HepG2 (cell line): ENCODE results near the gene C20orf202. TPM values are rescaled to one million over a fixed set of nuclear protein-coding genes. Genes with fewer than 3 reads are reported as not detected.
A peak's percentile ranks its signal among the peaks of the same experiment; 100 is the strongest.

ENCODE experiments used
- ATAC-seq: fragments of 200-7000 bp; cut with Tn5 transposase; 3 replicates; pipeline ENCODE4 v1.9.1; 2020; ENCODE audit warnings: mild to moderate bottlenecking, moderate library complexity
- BruUV-seq: library from RNA; stranded (reverse); fragments of 400-500 nt; replicated peaks from 2 replicates; lab custom pipeline; 2021; lab: Mats Ljungman, UMichigan
- CTCF ChIA-PET: fragments of 300-600 bp; formaldehyde crosslinking; extraction: SDS; loops from one replicate; lab custom pipeline; 2021; ENCODE audit warnings: low total read pairs, inconsistent platforms, low intra/inter-chr PET ratio; lab: Yijun Ruan, JAX
- POLR2A ChIA-PET: fragments of 350-600 bp; sonication (Branson Sonifier 250); formaldehyde crosslinking; loops from one replicate; lab custom pipeline; 2020; ENCODE audit warnings: antibody characterized with exemption, inconsistent platforms; lab: Yijun Ruan, JAX
- DNase-seq: peaks from one replicate; pipeline ENCODE4 v3.0.0-alpha.2; 2015; ENCODE audit warnings: low spot score
- FAIRE-seq: peaks from 3 replicates; lab custom pipeline; 2011; peaks lifted over from hg19 to GRCh38; lab: Jason Lieb, UNC
- H2AFZ ChIP-seq: one replicate; pipeline ENCODE4 v1.6.1; 2011; ENCODE audit warnings: low read length, inconsistent platforms
- H3K27ac ChIP-seq: fragments of 300-600 bp; 3 replicates; pipeline ENCODE4 v1.8.0; 2011; ENCODE audit warnings: mixed run types, mild to moderate bottlenecking, mixed read lengths, low read length, inconsistent platforms; ENCODE audit not compliant: insufficient read depth; ENCODE audit errors: extremely low read length
- H3K27me3 ChIP-seq, 2 experiments: fragments of 200-600 bp in 1 of 2; 2 replicates in 1 of 2; 3 replicates in 1 of 2; pipeline versions ENCODE4 v1.6.0 to v1.8.0; 2011; ENCODE audit warnings: low read length in 2 of 2, mild to moderate bottlenecking in 2 of 2, moderate library complexity in 2 of 2, inconsistent platforms in 1 of 2; ENCODE audit not compliant: insufficient read depth in 2 of 2, control insufficient read depth in 1 of 2
- H3K36me3 ChIP-seq, 2 experiments: fragments of 200-600 bp in 1 of 2; replicated peaks in 1 of 2; 2 replicates in 1 of 2; 3 replicates in 1 of 2; pipeline versions ENCODE4 v1.5.1 to v1.8.0; 2011; ENCODE audit warnings: low read length in 2 of 2, inconsistent platforms in 1 of 2; ENCODE audit not compliant: insufficient read depth in 2 of 2, control insufficient read depth in 1 of 2
- H3K4me1 ChIP-seq: 2 replicates; pipeline ENCODE4 v1.5.1; 2012; ENCODE audit warnings: low read length, inconsistent platforms; ENCODE audit not compliant: insufficient read depth
- H3K4me2 ChIP-seq: 2 replicates; pipeline ENCODE4 v1.6.0; 2011; ENCODE audit warnings: low read depth, low read length, inconsistent platforms
- H3K4me3 ChIP-seq, 3 experiments: fragments of 200-600 bp in 1 of 3; sonication (generic), shearing (Covaris generic) in 1 of 3; replicated peaks in 1 of 3; 2 replicates each; pipeline ENCODE4 v1.5.1; 2011 to 2016; ENCODE audit warnings: low read length in 3 of 3, inconsistent platforms in 2 of 3, low read depth in 2 of 3, mild to moderate bottlenecking in 2 of 3, control low read depth in 1 of 3, mixed read lengths in 1 of 3; ENCODE audit not compliant: insufficient read depth in 1 of 3
- H3K79me2 ChIP-seq: one replicate; pipeline ENCODE4 v1.6.1; 2011; ENCODE audit warnings: low read length, inconsistent platforms; ENCODE audit not compliant: insufficient read depth
- H3K9ac ChIP-seq: 2 replicates; pipeline ENCODE4 v1.6.0; 2011; ENCODE audit warnings: mild to moderate bottlenecking, low read depth, low read length, inconsistent platforms; ENCODE audit not compliant: insufficient read depth
- H3K9me3 ChIP-seq: 2 replicates; pipeline ENCODE4 v1.5.1; 2012; ENCODE audit warnings: mild to moderate bottlenecking, low read length
- H4K20me1 ChIP-seq: 2 replicates; pipeline ENCODE4 v1.6.0; 2011; ENCODE audit warnings: inconsistent platforms, mild to moderate bottlenecking, low read length, moderate library complexity; ENCODE audit not compliant: insufficient read depth
- EEA1 ChIP-seq: sonication (generic); formaldehyde crosslinking; IDR thresholded peaks from 2 replicates; pipeline ENCODE4 v1.5.1; 2020; ENCODE audit warnings: mild to moderate bottlenecking, missing genetic modification reagents, borderline replicate concordance
- EZH2 ChIP-seq: conservative IDR thresholded peaks from 2 replicates; pipeline ENCODE4 v1.6.1; 2012; ENCODE audit warnings: mild to moderate bottlenecking, low read depth, low read length, moderate library complexity
- GFI1 ChIP-seq: sonication (generic); formaldehyde crosslinking; IDR thresholded peaks from 2 replicates; pipeline ENCODE4 v1.5.0; 2020; ENCODE audit warnings: missing genetic modification reagents, mild to moderate bottlenecking, borderline replicate concordance
- HNF4G ChIP-seq, 2 experiments: sonication (generic) in 1 of 2; formaldehyde crosslinking in 1 of 2; IDR thresholded peaks; 2 replicates each; pipeline versions ENCODE4 v1.4.0 to v1.6.1; 2011 to 2020; ENCODE audit warnings: borderline replicate concordance in 2 of 2, low read depth in 2 of 2, mild to moderate bottlenecking in 2 of 2, low read length in 1 of 2, missing genetic modification reagents in 1 of 2, moderate library complexity in 1 of 2
- SKI ChIP-seq: fragments of 450-650 bp; IDR thresholded peaks from one replicate; pipeline ENCODE4 v1.6.1; 2018; ENCODE audit warnings: mild to moderate bottlenecking; ENCODE audit not compliant: partially characterized antibody
- TRIM24 ChIP-seq: sonication (generic); formaldehyde crosslinking; IDR thresholded peaks from 2 replicates; pipeline ENCODE4 v1.8.0; 2022; ENCODE audit warnings: mild to moderate bottlenecking, missing genetic modification reagents
- ZFP41 ChIP-seq: sonication (generic); formaldehyde crosslinking; IDR thresholded peaks from 2 replicates; pipeline ENCODE4 v1.4.0; 2020; ENCODE audit warnings: mild to moderate bottlenecking, missing genetic modification reagents, borderline replicate concordance
- ZNF350 ChIP-seq: sonication (generic); formaldehyde crosslinking; IDR thresholded peaks from 2 replicates; pipeline ENCODE4 v1.4.0; 2020; ENCODE audit warnings: mild to moderate bottlenecking, low read depth, missing genetic modification reagents, borderline replicate concordance
- ZNF446 ChIP-seq: sonication (generic); formaldehyde crosslinking; IDR thresholded peaks from 2 replicates; pipeline ENCODE4 v1.5.0; 2020; ENCODE audit warnings: mild to moderate bottlenecking, missing genetic modification reagents
- ZSCAN21 ChIP-seq: sonication (generic); formaldehyde crosslinking; IDR thresholded peaks from 2 replicates; pipeline ENCODE4 v1.8.0; 2022; ENCODE audit warnings: mild to moderate bottlenecking, missing genetic modification reagents, moderate library complexity, borderline replicate concordance
- ZSCAN29 ChIP-seq: sonication (generic); formaldehyde crosslinking; conservative IDR thresholded peaks from 2 replicates; pipeline ENCODE4 v1.4.0; 2020; ENCODE audit warnings: mild to moderate bottlenecking, missing genetic modification reagents
- WGBS: methylation state at CpG from one replicate; pipeline ENCODE4 v1.1.6; 2017; ENCODE audit warnings: low lambda C conversion rate; 5-methylcytosine and 5-hydroxymethylcytosine counted together
- in situ Hi-C: cut with HindIII; loops from 2 replicates; pipeline ENCODE4 v1.10.0; 2017; ENCODE audit warnings: low pct_unique_long_range_greater_than_20kb; ENCODE audit not compliant: extremely low pct_ligation_motif_present
- intact Hi-C: fragments of 100-400 bp; cut with micrococcal nuclease; formaldehyde crosslinking; loops from one replicate; pipeline ENCODE4 v1.10.0; 2022; ENCODE audit not compliant: unreplicated experiment
- polyA plus RNA-seq, 8 experiments: library from polyadenylated mRNA; depleted of rRNA in 3 of 8; stranded (reverse) in 7 of 8; unstranded in 1 of 8; fragments of >200 nt; fragmentation: Illumina TruSeq in 4 of 8; extraction: Trizol in 4 of 8; gene quantifications; 2 replicates each; pipeline versions ENCODE4 v1.2.1 to v1.2.3, GENCODE V29; 2011 to 2016; ENCODE audit warnings: low read depth in 4 of 8, missing spikeins in 1 of 8, mixed read lengths in 1 of 8; ENCODE audit not compliant: insufficient read depth in 1 of 8
- total RNA-seq, 5 experiments: library from RNA; depleted of rRNA; stranded (reverse); fragments of >200 nt; fragmentation: Illumina TruSeq; extraction: Trizol; gene quantifications; 2 replicates each; pipeline ENCODE4 v1.2.3, GENCODE V29; 2016; ENCODE audit warnings: low read depth in 1 of 5
- TF ChIP-seq, protein P1 (sequence below): sonication (generic); formaldehyde crosslinking; IDR thresholded peaks from 2 replicates; pipeline ENCODE4 v1.5.1; 2020; ENCODE audit warnings: missing genetic modification reagents, mild to moderate bottlenecking, borderline replicate concordance

Gene C20orf202
- total and polyA plus RNA-seq, 2 of the 13 experiments (the other 11 are each of a cell fraction or from before 2014, with no cell fraction given) = 0.20 to 1.2 TPM

DNA sequence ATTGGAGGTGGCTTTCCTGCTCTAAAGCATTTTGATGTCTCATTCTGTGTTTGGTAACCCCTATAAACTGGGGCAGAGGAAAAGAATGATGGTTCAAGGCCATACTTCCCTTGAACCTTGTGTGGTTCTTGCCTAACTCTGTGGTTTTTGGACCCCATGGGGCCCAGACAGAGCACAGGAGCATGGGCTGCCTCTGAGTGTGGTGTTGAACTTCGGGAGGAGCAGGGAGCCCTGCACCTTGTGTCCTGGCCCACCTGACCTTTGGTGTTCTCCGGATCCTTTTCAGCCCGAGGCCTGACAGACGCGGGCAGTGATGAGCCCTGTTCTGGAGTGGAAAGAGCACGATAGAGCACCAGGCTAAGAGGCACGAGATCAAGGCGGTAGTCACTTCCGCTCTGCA is 37.3 kb upstream of the C20orf202 start (continued):
- TF ChIP-seq SKI = peak; percentile 74
- no peak for TF ChIP-seq GFI1 (CRISPR knock-in tag)
- TF ChIP-seq TRIM24 (CRISPR knock-in tag) = peak; percentile 67; the same call in 1 of the 2 replicates
- TF ChIP-seq ZFP41 = peak; percentile 68; the same call in 1 of the 2 replicates
- no peak for TF ChIP-seq ZSCAN29 (CRISPR knock-in tag)
- TF ChIP-seq, protein P1, sequence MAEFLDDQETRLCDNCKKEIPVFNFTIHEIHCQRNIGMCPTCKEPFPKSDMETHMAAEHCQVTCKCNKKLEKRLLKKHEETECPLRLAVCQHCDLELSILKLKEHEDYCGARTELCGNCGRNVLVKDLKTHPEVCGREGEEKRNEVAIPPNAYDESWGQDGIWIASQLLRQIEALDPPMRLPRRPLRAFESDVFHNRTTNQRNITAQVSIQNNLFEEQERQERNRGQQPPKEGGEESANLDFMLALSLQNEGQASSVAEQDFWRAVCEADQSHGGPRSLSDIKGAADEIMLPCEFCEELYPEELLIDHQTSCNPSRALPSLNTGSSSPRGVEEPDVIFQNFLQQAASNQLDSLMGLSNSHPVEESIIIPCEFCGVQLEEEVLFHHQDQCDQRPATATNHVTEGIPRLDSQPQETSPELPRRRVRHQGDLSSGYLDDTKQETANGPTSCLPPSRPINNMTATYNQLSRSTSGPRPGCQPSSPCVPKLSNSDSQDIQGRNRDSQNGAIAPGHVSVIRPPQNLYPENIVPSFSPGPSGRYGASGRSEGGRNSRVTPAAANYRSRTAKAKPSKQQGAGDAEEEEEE (CRISPR knock-in tag) = 0 out of 2 replicates have a peak, but pooled peaks have one; percentile 69
- TF ChIP-seq HNF4G (IDR thresholded peaks at IDR 0.05; ENCODE audit: borderline replicate concordance, low read depth, low read length) = peak; percentile 49; the same call in 1 of the 2 replicates
- TF ChIP-seq HNF4G (CRISPR knock-in tag; IDR thresholded peaks at IDR 0.05; ENCODE audit: borderline replicate concordance, low read depth) = no peak
- peak; percentile 18; the same call in 1 of the 2 replicates for TF ChIP-seq ZNF350 (CRISPR knock-in tag)
- no peak for TF ChIP-seq ZNF446 (CRISPR knock-in tag)
- TF ChIP-seq, all 625 proteins: peak for 49

DNA sequence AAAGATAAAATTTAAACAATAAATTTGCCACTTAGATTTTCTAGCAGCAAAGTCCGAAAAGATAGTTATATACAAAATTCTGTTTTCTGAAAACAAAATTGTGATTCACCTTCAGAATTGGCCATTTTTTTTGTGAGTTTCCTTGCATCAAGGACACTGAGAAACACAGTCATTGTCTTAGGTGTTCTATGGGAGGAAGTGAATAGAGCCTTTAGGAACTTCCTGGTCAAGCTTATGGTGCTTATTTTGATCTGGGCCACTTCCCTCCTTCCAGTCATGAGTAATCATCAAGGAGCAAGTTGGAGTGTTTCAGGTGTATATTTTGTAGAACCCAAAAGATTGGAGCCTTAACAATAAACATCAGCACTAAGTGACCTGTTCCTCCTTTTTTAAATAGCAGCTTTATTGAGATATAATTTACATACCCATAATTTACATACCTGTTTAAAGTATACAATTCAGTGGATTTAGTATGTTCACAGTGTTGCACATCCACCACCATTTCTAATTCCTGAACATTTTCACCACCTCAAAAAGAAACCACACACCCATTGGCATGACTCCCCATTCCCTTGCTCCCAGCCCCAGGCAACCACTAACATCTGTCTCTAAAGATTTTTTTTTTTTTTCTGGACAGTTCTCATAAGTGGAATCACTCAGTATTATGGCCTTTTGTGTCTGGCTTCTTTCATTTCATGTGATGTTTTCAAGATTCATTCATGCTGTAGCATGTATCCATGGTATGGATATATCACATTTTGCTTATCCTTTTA is 36.1 kb upstream of the C20orf202 start:
- Histone ChIP-seq H3K4me2 (no peak overlapping the region), H3K9me3 (no peaks in the 10 kb centered on the region), H3K9ac (no peak overlapping the region), H3K36me3 (peaks cover 63 to 93% of the 10 kb centered on the region in 2 experiments), H4K20me1 (peaks cover 14% of the 10 kb centered on the region; the same call in 1 of the 2 replicates), H3K27me3 (no peaks in the 10 kb centered on the region), H2AFZ (no peak overlapping the region), H3K4me3 (no peak overlapping the region), H3K79me2 (no peaks in the 10 kb centered on the region), H3K27ac (no peak overlapping the region), H3K4me1 (peaks cover 16% of the 10 kb centered on the region)
- intact Hi-C loops (no loop called here), in situ Hi-C loops (no loop called here)
- no TSS peak for BruUV-seq
- DNase-seq = no peak
- no peak for TF ChIP-seq EZH2
- TF ChIP-seq EEA1 (CRISPR knock-in tag) = no peak
- TF ChIP-seq ZSCAN21 (CRISPR knock-in tag) = no peak
- FAIRE-seq = peak; percentile 42
- ATAC-seq = no peak
- ChIA-PET POLR2A (no interaction called here), CTCF (no interaction called here)
- 97% methylated on average over 1 of the region's 1 CpG for WGBS
